ENCODE results near the gene ERFL. TPM values are rescaled to one million over a fixed set of nuclear protein-coding genes. Genes with fewer than 3 reads are reported as not detected.

The ERFL gene
- total RNA-seq, 4 donors from 2014 or later, result 0.32 to 0.42 (median 0.33) TPM; not detected in 1

GRCh38 chr19:41903193-41903953 lies 24.9 kb downstream of the ERFL start:
- intact Hi-C loops (cut with DNase I), result no loop called here
- WGBS, result 93% methylated on average over 18 of the region's 19 CpGs
- TF ChIP-seq CTCF (IDR thresholded peaks at IDR 0.05), result no peak
- no peak for TF ChIP-seq POLR2AphosphoS5 (IDR thresholded peaks at IDR 0.05)
- TF ChIP-seq EP300 (IDR thresholded peaks at IDR 0.05), result no peak
- TF ChIP-seq POLR2A (IDR thresholded peaks at IDR 0.05; ENCODE audit: low read depth), result no peak
- peaks cover 72 to 99% (median 93%) of the 10 kb centered on the region in 4 donors for H3K36me3 ChIP-seq
- H3K4me3 ChIP-seq, result no peak overlapping the region
- H3K27me3 ChIP-seq, result no peaks in the 10 kb centered on the region
- H3K27ac ChIP-seq (replicated peaks in 1 of 4), result no peak overlapping the region
- no peaks in the 10 kb centered on the region for H3K9me3 ChIP-seq
- H3K4me1 ChIP-seq, result no peaks in the 10 kb centered on the region
- DNase-seq (ENCODE audit: extremely low spot score), result no peak

- H3K4me1 ChIP-seq, result no peaks in the 10 kb centered on the region
- no peaks in the 10 kb centered on the region for H3K9me3 ChIP-seq
- no peak overlapping the region for H3K4me3 ChIP-seq
- H3K27ac ChIP-seq (replicated peaks in 1 of 4), result no peak overlapping the region
- no peaks in the 10 kb centered on the region for H3K27me3 ChIP-seq
- TF ChIP-seq POLR2A (IDR thresholded peaks at IDR 0.05; ENCODE audit: low read depth), result no peak
- TF ChIP-seq CTCF (IDR thresholded peaks at IDR 0.05), result no peak
- no peak for TF ChIP-seq EP300 (IDR thresholded peaks at IDR 0.05)
- no peak for TF ChIP-seq POLR2AphosphoS5 (IDR thresholded peaks at IDR 0.05)
- DNase-seq (ENCODE audit: extremely low spot score), result no peak
- intact Hi-C loops (cut with DNase I), result no loop called here
- H3K36me3 ChIP-seq, result peaks cover 80 to 100% (median 98%) of the 10 kb centered on the region in 4 donors
- 94% methylated on average over 17 of the region's 17 CpGs for WGBS
Observed at GRCh38 chr19:41902594-41902993, 25.7 kb downstream of the ERFL start.

GRCh38 chr19:41901707-41902360 lies 26.4 kb downstream of the ERFL start:
- Histone ChIP-seq H3K36me3 (peaks cover 85 to 100% (median 98%) of the 10 kb centered on the region in 4 donors), H3K9me3 (no peaks in the 10 kb centered on the region), H3K27ac (replicated peaks in 1 of 4) (no peak overlapping the region), H3K27me3 (no peaks in the 10 kb centered on the region), H3K4me1 (no peaks in the 10 kb centered on the region), H3K4me3 (no peak overlapping the region)
- WGBS, result 93% methylated on average over 17 of the region's 21 CpGs
- intact Hi-C loops (cut with DNase I), result no loop called here
- DNase-seq (ENCODE audit: extremely low spot score), result no peak
- TF ChIP-seq EP300 (IDR thresholded peaks at IDR 0.05) (no peak), CTCF (IDR thresholded peaks at IDR 0.05) (no peak)

- intact Hi-C loops (cut with DNase I), result no loop called here
- Histone ChIP-seq H3K27ac (replicated peaks in 1 of 4) (no peak overlapping the region), H3K9me3 (no peaks in the 10 kb centered on the region), H3K4me1 (no peaks in the 10 kb centered on the region), H3K27me3 (no peaks in the 10 kb centered on the region), H3K4me3 (no peak overlapping the region), H3K36me3 (peaks cover 84 to 96% (median 90%) of the 10 kb centered on the region in 4 donors)
- no peak for TF ChIP-seq POLR2A (IDR thresholded peaks at IDR 0.05; ENCODE audit: low read depth)
- TF ChIP-seq EP300 (IDR thresholded peaks at IDR 0.05), result no peak
- TF ChIP-seq POLR2AphosphoS5 (IDR thresholded peaks at IDR 0.05), result no peak
- TF ChIP-seq CTCF (IDR thresholded peaks at IDR 0.05), result no peak
- WGBS, result 90% methylated on average over 6 of the region's 15 CpGs
- no peak for DNase-seq (ENCODE audit: extremely low spot score)
Observed at GRCh38 chr19:41898235-41898634, 30.0 kb downstream of the ERFL start.

Data from esophagus muscularis mucosa (tissue), 4 donors.